DOHH2 (cell line): ENCODE results near the gene TCF25.

ENCODE experiments used
- EZH2phosphoT487 ChIP-seq: fragments of 200-600 bp; sonication (generic); IDR thresholded peaks from 2 replicates; pipeline ENCODE4 v1.6.1; 2017; ENCODE audit warnings: borderline replicate concordance, mild to moderate bottlenecking, antibody characterized with exemption, low read length, moderate library complexity, mixed read lengths
- TF ChIP-seq, protein P1 (sequence below): fragments of 200-600 bp; sonication (generic); IDR thresholded peaks from one replicate; pipeline ENCODE4 v1.5.1; 2014; ENCODE audit warnings: antibody characterized with exemption, mild to moderate bottlenecking, low read depth, low read length; ENCODE audit not compliant: poor library complexity, severe bottlenecking

DNA sequence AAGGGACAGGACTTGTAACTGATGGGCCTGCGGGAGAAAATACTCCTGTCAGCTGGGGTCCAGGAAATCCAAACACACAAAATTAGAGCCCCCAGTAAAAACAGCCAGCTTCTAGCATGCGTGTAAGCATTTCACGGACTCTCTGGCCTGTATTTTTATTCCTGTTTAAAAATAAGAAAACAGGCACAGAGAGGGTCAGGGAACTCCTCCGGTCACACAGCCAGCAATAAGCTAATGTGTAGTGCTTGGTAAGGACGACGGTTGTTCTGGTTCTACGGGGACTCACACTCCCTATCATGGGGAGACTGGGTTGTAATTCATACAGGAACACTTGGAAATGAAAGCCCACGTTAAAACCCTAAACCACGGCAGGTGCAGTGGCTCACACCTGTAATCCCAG is 1.5 kb upstream of the TCF25 start:
- TF ChIP-seq, protein P1, sequence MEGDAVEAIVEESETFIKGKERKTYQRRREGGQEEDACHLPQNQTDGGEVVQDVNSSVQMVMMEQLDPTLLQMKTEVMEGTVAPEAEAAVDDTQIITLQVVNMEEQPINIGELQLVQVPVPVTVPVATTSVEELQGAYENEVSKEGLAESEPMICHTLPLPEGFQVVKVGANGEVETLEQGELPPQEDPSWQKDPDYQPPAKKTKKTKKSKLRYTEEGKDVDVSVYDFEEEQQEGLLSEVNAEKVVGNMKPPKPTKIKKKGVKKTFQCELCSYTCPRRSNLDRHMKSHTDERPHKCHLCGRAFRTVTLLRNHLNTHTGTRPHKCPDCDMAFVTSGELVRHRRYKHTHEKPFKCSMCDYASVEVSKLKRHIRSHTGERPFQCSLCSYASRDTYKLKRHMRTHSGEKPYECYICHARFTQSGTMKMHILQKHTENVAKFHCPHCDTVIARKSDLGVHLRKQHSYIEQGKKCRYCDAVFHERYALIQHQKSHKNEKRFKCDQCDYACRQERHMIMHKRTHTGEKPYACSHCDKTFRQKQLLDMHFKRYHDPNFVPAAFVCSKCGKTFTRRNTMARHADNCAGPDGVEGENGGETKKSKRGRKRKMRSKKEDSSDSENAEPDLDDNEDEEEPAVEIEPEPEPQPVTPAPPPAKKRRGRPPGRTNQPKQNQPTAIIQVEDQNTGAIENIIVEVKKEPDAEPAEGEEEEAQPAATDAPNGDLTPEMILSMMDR, result no peak
- no peak for TF ChIP-seq EZH2phosphoT487
